Kidney (tissue), 14 donors: ENCODE data around the gene HIGD1A. TPM values are rescaled to one million over a fixed set of nuclear protein-coding genes. Genes with fewer than 3 reads are reported as not detected.

Experiments used
- DNase-seq, 5 donors: peaks; one replicate each; pipeline ENCODE4 v3.0.0-alpha.2; 2013 to 2020
- FAIRE-seq: peaks from 2 replicates; lab custom pipeline; 2012; peaks lifted over from hg19 to GRCh38; lab: Jason Lieb, UNC
- H3K27ac ChIP-seq, 2 donors: one replicate each; pipeline ENCODE4 v1.7.0; 2013; ENCODE audit warnings: low read depth in 2 of 2, low read length in 2 of 2, inconsistent platforms in 1 of 2
- H3K27me3 ChIP-seq: one replicate; pipeline ENCODE4 v1.7.1; 2013; ENCODE audit warnings: low read length, inconsistent platforms; ENCODE audit not compliant: control insufficient read depth, insufficient read depth
- H3K36me3 ChIP-seq, 3 donors: one replicate each; pipeline versions ENCODE4 v1.7.0 to v1.7.1; 2013; ENCODE audit warnings: low read length in 3 of 3, control low read depth in 1 of 3, inconsistent platforms in 1 of 3; ENCODE audit not compliant: insufficient read depth in 3 of 3, control insufficient read depth in 2 of 3
- H3K4me1 ChIP-seq, 3 donors: one replicate each; pipeline versions ENCODE4 v1.7.0 to v1.7.1; 2013; ENCODE audit warnings: low read length in 3 of 3, inconsistent platforms in 1 of 3, low read depth in 1 of 3; ENCODE audit not compliant: control insufficient read depth in 2 of 3, insufficient read depth in 2 of 3
- H3K4me3 ChIP-seq, 3 donors: one replicate each; pipeline versions ENCODE4 v1.7.0 to v1.8.1; 2013; ENCODE audit warnings: low read length in 3 of 3, control low read depth in 1 of 3, inconsistent platforms in 1 of 3
- H3K9ac ChIP-seq, 3 donors: one replicate each; pipeline versions ENCODE4 v1.7.0 to v1.7.1; 2013; ENCODE audit warnings: low read length in 3 of 3, control low read depth in 1 of 3, inconsistent platforms in 1 of 3
- H3K9me3 ChIP-seq, 3 donors: one replicate each; pipeline versions ENCODE4 v1.7.0 to v1.7.1; 2013; ENCODE audit warnings: low read length in 3 of 3, control low read depth in 1 of 3, inconsistent platforms in 1 of 3; ENCODE audit not compliant: control insufficient read depth in 2 of 3, insufficient read depth in 1 of 3
- CTCF ChIP-seq: IDR thresholded peaks from 3 replicates; pipeline ENCODE4 v1.5.1; 2012; ENCODE audit warnings: mild to moderate bottlenecking, moderate library complexity, borderline replicate concordance; ENCODE audit not compliant: insufficient read depth; ENCODE audit errors: extremely low read depth
- intact Hi-C: fragments of 100-400 bp; cut with DNase I; formaldehyde crosslinking; loops from one replicate; pipeline ENCODE4 v1.11.1; 2022
- polyA plus RNA-seq: library from polyadenylated mRNA; stranded (reverse); fragments of 350-450 nt; fragmentation: Illumina TruSeq; extraction: RNeasy Lipid Tissue Mini Kit (QIAGEN cat#74804); gene quantifications from one replicate; pipeline ENCODE4 v1.2.3, GENCODE V29; 2014; ENCODE audit warnings: low read depth, low replicate concordance; ENCODE audit not compliant: insufficient read depth
- total RNA-seq: library from RNA; stranded (reverse); fragmentation: NEBNext Ultra II Directional; extraction: Animal tissue kit (Norgen Biotek cat#: 25700); gene quantifications from one replicate; pipeline ENCODE4 v1.2.1, GENCODE V29; 2021
- donor health status: control.
- donor health status: control.
- donor health status: control.
- donor health status: control.
- donor health status: control.
- donor health status: DM: yes; HTN: yes; CAD: no.
- donor health status: Normal renal cell carcinoma (clear cell type).

The HIGD1A gene
- total and polyA plus RNA-seq, 2 donors from 2014 or later, result 207 to 283 TPM

DNA sequence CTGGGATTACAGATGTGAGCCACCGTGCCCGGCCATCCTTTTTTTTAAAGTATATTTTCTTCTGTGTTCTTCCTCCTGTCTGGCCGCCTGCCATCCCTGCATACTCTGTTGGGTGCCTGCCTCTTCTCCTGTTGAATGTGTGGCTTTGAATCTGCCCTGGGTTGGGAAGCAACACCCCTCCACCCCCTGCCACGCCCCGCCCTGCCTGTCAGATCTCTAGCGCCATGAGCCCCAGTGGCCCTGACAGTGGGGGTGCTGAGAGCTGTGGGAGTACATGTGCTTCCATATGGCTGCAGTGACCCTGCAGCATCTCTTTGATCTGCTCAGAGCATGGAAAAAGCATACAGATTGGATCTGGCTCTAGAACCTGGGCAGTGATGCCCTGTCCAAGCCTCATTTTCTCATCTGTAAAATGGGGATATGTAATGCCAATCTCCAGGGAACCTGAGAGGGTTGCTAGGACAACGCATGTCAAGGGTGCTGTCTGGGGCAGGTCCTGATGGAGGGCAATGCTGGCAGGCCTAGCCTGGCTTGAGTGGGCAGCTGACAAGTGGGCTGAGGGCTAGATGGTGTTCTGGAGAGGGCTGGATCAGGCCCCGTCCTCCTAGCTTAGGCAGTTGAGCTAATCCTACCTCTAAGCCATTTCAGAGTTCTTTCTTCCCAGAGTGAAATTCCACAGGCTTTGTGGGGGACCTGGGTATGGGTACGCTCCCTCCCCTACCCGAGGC lies 55.1 kb downstream of the HIGD1A start:
- H3K4me3 ChIP-seq, result no peak overlapping the region
- intact Hi-C loops, result no loop called here
- TF ChIP-seq CTCF, result no peak
- no peaks in the 10 kb centered on the region for H3K36me3 ChIP-seq
- no peak for FAIRE-seq
- no peak overlapping the region for H3K27ac ChIP-seq
- no peaks in the 10 kb centered on the region for H3K27me3 ChIP-seq
- H3K9me3 ChIP-seq, result no peaks in the 10 kb centered on the region
- no peak overlapping the region for H3K9ac ChIP-seq
- DNase-seq, result no peak
- H3K4me1 ChIP-seq, result peaks cover 5 to 13% (median 6%) of the 10 kb centered on the region in 3 donors

GRCh38 chr3:42747581-42747980 lies 56.7 kb downstream of the HIGD1A start:
- DNase-seq (no peak), FAIRE-seq (no peak)
- no peak for TF ChIP-seq CTCF
- H3K36me3 ChIP-seq, result no peaks in the 10 kb centered on the region
- no peaks in the 10 kb centered on the region for H3K9me3 ChIP-seq
- H3K27me3 ChIP-seq, result no peaks in the 10 kb centered on the region
- intact Hi-C loops, result no loop called here
- no peak overlapping the region for H3K27ac ChIP-seq
- peaks cover 5 to 13% (median 6%) of the 10 kb centered on the region in 3 donors for H3K4me1 ChIP-seq
- no peak overlapping the region for H3K9ac ChIP-seq
- H3K4me3 ChIP-seq, result no peak overlapping the region

GRCh38 chr3:42746455-42747450 lies 57.5 kb downstream of the HIGD1A start:
- TF ChIP-seq CTCF, result no peak
- H3K4me3 ChIP-seq, result no peak overlapping the region
- peak overlapping the region in 1 of 2 donors; percentile 65 for H3K27ac ChIP-seq
- peaks cover 5 to 13% (median 6%) of the 10 kb centered on the region in 3 donors for H3K4me1 ChIP-seq
- H3K9me3 ChIP-seq, result no peaks in the 10 kb centered on the region
- intact Hi-C loops, result no loop called here
- peak overlapping the region in 1 of 3 donors; percentile 29 for H3K9ac ChIP-seq
- peak in 3 of 5 donors; percentile 76 to 94 (median 90) for DNase-seq
- FAIRE-seq, result no peak
- no peaks in the 10 kb centered on the region for H3K27me3 ChIP-seq
- no peaks in the 10 kb centered on the region for H3K36me3 ChIP-seq
